Thoracic aorta (tissue), 2 donors: ENCODE results near the gene OR10A3. TPM values are rescaled to one million over a fixed set of nuclear protein-coding genes. Genes with fewer than 3 reads are reported as not detected.
"Not testable (repeated sequence)": the region's sequence is repeated elsewhere in the genome, so short reads cannot be mapped to it uniquely, and the experiment has no call there.

Experiments
- ATAC-seq: fragments of 150-250 bp; one replicate; pipeline ENCODE4 v1.8.0; 2017; ENCODE audit warnings: low read depth; ENCODE audit not compliant: insufficient number of reproducible peaks, low FRiP score
- DNase-seq: peaks from one replicate; pipeline ENCODE4 v3.0.0-alpha.2; 2020; ENCODE audit warnings: low spot score
- H3K27ac ChIP-seq, 2 donors: fragments of 200-600 bp; sonication (generic); 1 replicate in 1 of 2; 2 replicates in 1 of 2; pipeline ENCODE4 v1.5.1; 2016; ENCODE audit warnings: mild to moderate bottlenecking in 2 of 2, moderate library complexity in 2 of 2
- H3K27me3 ChIP-seq: fragments of 200-600 bp; sonication (generic); replicated peaks from 2 replicates; pipeline ENCODE4 v1.6.0; 2016; ENCODE audit warnings: mild to moderate bottlenecking; ENCODE audit not compliant: insufficient read depth
- H3K36me3 ChIP-seq: fragments of 200-600 bp; sonication (generic); one replicate; pipeline ENCODE4 v1.5.1; 2016
- H3K4me1 ChIP-seq, 2 donors: fragments of 200-600 bp; sonication (generic); 1 replicate in 1 of 2; 2 replicates in 1 of 2; pipeline versions ENCODE4 v1.5.1 to v1.6.0; 2016; ENCODE audit warnings: low read depth in 2 of 2, mild to moderate bottlenecking in 1 of 2; ENCODE audit not compliant: control insufficient read depth in 1 of 2
- H3K4me3 ChIP-seq: fragments of 200-600 bp; sonication (generic); 2 replicates; pipeline ENCODE4 v1.5.1; 2016; ENCODE audit warnings: mild to moderate bottlenecking
- H3K9me3 ChIP-seq: fragments of 200-600 bp; sonication (generic); 2 replicates; pipeline ENCODE4 v1.5.1; 2016
- CTCF ChIP-seq: fragments of 200-600 bp; sonication (generic); IDR thresholded peaks from one replicate; pipeline ENCODE4 v1.5.1; 2019; ENCODE audit warnings: antibody characterized with exemption
- total RNA-seq, 2 donors: library from RNA; depleted of rRNA; stranded (reverse); fragments of >200 nt; gene quantifications; one replicate each; pipeline versions ENCODE4 v1.1.0 to v1.2.3, GENCODE V29; 2016

The OR10A3 gene, protein sequence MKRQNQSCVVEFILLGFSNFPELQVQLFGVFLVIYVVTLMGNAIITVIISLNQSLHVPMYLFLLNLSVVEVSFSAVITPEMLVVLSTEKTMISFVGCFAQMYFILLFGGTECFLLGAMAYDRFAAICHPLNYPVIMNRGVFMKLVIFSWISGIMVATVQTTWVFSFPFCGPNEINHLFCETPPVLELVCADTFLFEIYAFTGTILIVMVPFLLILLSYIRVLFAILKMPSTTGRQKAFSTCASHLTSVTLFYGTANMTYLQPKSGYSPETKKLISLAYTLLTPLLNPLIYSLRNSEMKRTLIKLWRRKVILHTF
- total RNA-seq, result not detected

- H3K9me3 ChIP-seq, result peaks cover 14% of the 10 kb centered on the region
- ATAC-seq (no peak), DNase-seq (no peak)
- no peaks in the 10 kb centered on the region for H3K36me3 ChIP-seq
- H3K27me3 ChIP-seq, result no peaks in the 10 kb centered on the region
- H3K27ac ChIP-seq, result no peak within 1 kb of the TSS
- no peak within 1 kb of the TSS for H3K4me3 ChIP-seq
- no peak for TF ChIP-seq CTCF
- H3K4me1 ChIP-seq, result no peaks in the 10 kb centered on the region
These were observed at the start of gene OR10A3 for GRCh38 chr11:7941608-7942007. Gene OR10A3 (minus strand): TSS chr11:7941708. CDS start chr11:7939520, 2,188 bp downstream.

- not testable (repeated sequence) for H3K9me3 ChIP-seq, DNase-seq, H3K27me3 ChIP-seq, ATAC-seq
- Histone ChIP-seq H3K27ac (peak overlapping the region; percentile 47 to 54), H3K4me3 (peak overlapping the region; percentile 83), H3K4me1 (peaks cover 28 to 37% of the 10 kb centered on the region in 2 donors), H3K36me3 (peaks cover 13% of the 10 kb centered on the region)
These were observed 46.0 kb upstream of the OR10A3 start for GRCh38 chr11:7987560-7987883.

GRCh38 chr11:7986768-7987559 lies 45.5 kb upstream of the OR10A3 start, which contains the start of gene EIF3F:
Gene EIF3F (plus strand): TSS chr11:7987337. CDS start chr11:7987353, 16 bp downstream.
- peak; percentile 85 for TF ChIP-seq CTCF
- Histone ChIP-seq H3K4me1 (peaks cover 28 to 37% of the 10 kb centered on the region in 2 donors), H3K9me3 (no peaks in the 10 kb centered on the region), H3K27ac (peak within 1 kb of the TSS; percentile 64 to 71), H3K36me3 (peaks cover 8% of the 10 kb centered on the region), H3K27me3 (no peaks in the 10 kb centered on the region), H3K4me3 (peak within 1 kb of the TSS; percentile 83)
- DNase-seq, result peak; percentile 94
- peak; percentile 100 for ATAC-seq

- DNase-seq, result no peak
- no peaks in the 10 kb centered on the region for H3K36me3 ChIP-seq
- H3K27me3 ChIP-seq, result no peaks in the 10 kb centered on the region
- no peak for TF ChIP-seq CTCF
- peaks cover 20 to 25% of the 10 kb centered on the region in 2 donors for H3K4me1 ChIP-seq
- ATAC-seq, result no peak
- no peak overlapping the region for H3K27ac ChIP-seq
- H3K4me3 ChIP-seq, result no peak overlapping the region
- H3K9me3 ChIP-seq, result no peaks in the 10 kb centered on the region
These were observed 42.5 kb upstream of the OR10A3 start for GRCh38 chr11:7983832-7984590.

GRCh38 chr11:7982582-7983119 lies 41.1 kb upstream of the OR10A3 start:
- H3K4me1 ChIP-seq, result peaks cover 7 to 11% of the 10 kb centered on the region in 2 donors
- no peaks in the 10 kb centered on the region for H3K36me3 ChIP-seq
- ATAC-seq (no peak), DNase-seq (no peak)
- H3K9me3 ChIP-seq, result no peaks in the 10 kb centered on the region
- H3K27me3 ChIP-seq, result no peaks in the 10 kb centered on the region
- no peak overlapping the region for H3K4me3 ChIP-seq
- no peak overlapping the region for H3K27ac ChIP-seq
- TF ChIP-seq CTCF, result no peak
